ENCODE results near the gene ABHD17A.

DNA sequence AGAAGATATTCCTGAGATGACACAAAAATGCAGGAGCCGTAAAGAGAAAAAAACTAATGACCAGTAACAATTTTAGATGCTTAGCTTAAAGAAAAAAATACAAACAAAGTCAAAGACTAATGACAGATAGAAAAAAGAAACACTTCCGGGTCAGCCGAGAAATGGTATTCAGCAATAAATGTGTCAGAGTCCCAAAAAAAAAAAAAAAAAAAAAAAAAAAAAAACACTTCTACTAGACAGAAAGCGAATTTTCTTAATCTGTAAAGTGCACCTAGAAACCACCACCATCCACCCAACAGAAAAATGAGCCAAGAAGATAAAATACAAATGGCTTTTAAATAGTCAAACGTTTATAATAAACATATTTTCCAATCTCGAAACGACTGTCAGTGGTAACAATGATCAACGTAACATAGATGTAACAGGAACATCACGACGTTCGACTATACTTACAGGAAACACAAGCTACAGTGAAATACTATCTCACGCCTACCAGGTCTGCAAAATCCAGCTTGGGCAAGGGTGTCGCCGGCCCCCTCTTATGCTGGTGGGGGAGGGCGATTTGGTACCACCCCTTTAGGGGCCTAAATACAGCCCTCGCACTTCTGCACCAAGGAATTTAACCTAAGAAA lies 10.6 kb downstream of the ABHD17A start:
- TF ChIP-seq SRF (CRISPR knock-in tag; IDR thresholded peaks at IDR 0.05): no peak
- TF ChIP-seq, protein P1, sequence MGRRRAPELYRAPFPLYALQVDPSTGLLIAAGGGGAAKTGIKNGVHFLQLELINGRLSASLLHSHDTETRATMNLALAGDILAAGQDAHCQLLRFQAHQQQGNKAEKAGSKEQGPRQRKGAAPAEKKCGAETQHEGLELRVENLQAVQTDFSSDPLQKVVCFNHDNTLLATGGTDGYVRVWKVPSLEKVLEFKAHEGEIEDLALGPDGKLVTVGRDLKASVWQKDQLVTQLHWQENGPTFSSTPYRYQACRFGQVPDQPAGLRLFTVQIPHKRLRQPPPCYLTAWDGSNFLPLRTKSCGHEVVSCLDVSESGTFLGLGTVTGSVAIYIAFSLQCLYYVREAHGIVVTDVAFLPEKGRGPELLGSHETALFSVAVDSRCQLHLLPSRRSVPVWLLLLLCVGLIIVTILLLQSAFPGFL (CRISPR knock-in tag; IDR thresholded peaks at IDR 0.05): no peak
- TF ChIP-seq JUNB (CRISPR knock-in tag; conservative IDR thresholded peaks at IDR 0.05): no peak
- no peak for TF ChIP-seq POLR3A (IDR thresholded peaks at IDR 0.05; ENCODE audit: borderline replicate concordance, extremely low read depth, insufficient read depth, insufficient read length)
- TF ChIP-seq SIN3B (IDR thresholded peaks at IDR 0.05; ENCODE audit: low read depth): no peak
- TF ChIP-seq SP2 (IDR thresholded peaks at IDR 0.05; ENCODE audit: extremely low read depth, low read depth, low read length, poor library complexity, severe bottlenecking): no peak
- TF ChIP-seq POLR2A (conservative IDR thresholded peaks at IDR 0.05): no peak
- no peak for TF ChIP-seq NFIC (IDR thresholded peaks at IDR 0.05)
- TF ChIP-seq, protein P2, sequence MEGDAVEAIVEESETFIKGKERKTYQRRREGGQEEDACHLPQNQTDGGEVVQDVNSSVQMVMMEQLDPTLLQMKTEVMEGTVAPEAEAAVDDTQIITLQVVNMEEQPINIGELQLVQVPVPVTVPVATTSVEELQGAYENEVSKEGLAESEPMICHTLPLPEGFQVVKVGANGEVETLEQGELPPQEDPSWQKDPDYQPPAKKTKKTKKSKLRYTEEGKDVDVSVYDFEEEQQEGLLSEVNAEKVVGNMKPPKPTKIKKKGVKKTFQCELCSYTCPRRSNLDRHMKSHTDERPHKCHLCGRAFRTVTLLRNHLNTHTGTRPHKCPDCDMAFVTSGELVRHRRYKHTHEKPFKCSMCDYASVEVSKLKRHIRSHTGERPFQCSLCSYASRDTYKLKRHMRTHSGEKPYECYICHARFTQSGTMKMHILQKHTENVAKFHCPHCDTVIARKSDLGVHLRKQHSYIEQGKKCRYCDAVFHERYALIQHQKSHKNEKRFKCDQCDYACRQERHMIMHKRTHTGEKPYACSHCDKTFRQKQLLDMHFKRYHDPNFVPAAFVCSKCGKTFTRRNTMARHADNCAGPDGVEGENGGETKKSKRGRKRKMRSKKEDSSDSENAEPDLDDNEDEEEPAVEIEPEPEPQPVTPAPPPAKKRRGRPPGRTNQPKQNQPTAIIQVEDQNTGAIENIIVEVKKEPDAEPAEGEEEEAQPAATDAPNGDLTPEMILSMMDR (IDR thresholded peaks at IDR 0.05 in 2 of 3, conservative IDR thresholded peaks at IDR 0.05 in 1 of 3; ENCODE audit: insufficient read depth in 2 of 3, low read depth in 1 of 3, low read length in 3 of 3): no peak
- TF ChIP-seq, protein P3, sequence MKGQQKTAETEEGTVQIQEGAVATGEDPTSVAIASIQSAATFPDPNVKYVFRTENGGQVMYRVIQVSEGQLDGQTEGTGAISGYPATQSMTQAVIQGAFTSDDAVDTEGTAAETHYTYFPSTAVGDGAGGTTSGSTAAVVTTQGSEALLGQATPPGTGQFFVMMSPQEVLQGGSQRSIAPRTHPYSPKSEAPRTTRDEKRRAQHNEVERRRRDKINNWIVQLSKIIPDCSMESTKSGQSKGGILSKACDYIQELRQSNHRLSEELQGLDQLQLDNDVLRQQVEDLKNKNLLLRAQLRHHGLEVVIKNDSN (CRISPR knock-in tag; IDR thresholded peaks at IDR 0.05): no peak
- no peak for TF ChIP-seq NFE2 (IDR thresholded peaks at IDR 0.05; ENCODE audit: low read depth)
- TF ChIP-seq, protein P4, sequence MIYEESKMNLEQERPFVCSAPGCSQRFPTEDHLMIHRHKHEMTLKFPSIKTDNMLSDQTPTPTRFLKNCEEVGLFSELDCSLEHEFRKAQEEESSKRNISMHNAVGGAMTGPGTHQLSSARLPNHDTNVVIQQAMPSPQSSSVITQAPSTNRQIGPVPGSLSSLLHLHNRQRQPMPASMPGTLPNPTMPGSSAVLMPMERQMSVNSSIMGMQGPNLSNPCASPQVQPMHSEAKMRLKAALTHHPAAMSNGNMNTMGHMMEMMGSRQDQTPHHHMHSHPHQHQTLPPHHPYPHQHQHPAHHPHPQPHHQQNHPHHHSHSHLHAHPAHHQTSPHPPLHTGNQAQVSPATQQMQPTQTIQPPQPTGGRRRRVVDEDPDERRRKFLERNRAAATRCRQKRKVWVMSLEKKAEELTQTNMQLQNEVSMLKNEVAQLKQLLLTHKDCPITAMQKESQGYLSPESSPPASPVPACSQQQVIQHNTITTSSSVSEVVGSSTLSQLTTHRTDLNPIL (CRISPR knock-in tag; IDR thresholded peaks at IDR 0.05): no peak
- 0 out of 4 replicates have a peak, but pooled peaks of 1 of the 2 experiments have one; percentile 60 for TF ChIP-seq SIN3A (IDR thresholded peaks at IDR 0.05; ENCODE audit: borderline replicate concordance in 2 of 2, control insufficient read depth in 1 of 2, low read depth in 2 of 2, low read length in 2 of 2)

Data from K562 (cell line).